Nephron progenitor cell (in vitro differentiated cells): ENCODE data around the gene IMP3.

Experiments
- DNase-seq: peaks from one replicate; pipeline ENCODE4 v3.0.0; 2021
- H3K27ac Mint-ChIP-seq: 2 replicates; pipeline ENCODE4 v1.8.0; 2021; ENCODE audit warnings: mild to moderate bottlenecking, moderate library complexity, mixed read lengths
- H3K27me3 Mint-ChIP-seq: 2 replicates; pipeline ENCODE4 v1.8.0; 2021; ENCODE audit warnings: mild to moderate bottlenecking, low read depth, mixed read lengths; ENCODE audit not compliant: poor library complexity
- H3K36me3 Mint-ChIP-seq: 2 replicates; pipeline ENCODE4 v1.8.0; 2021; ENCODE audit warnings: low read depth, mixed read lengths
- H3K4me1 Mint-ChIP-seq: 2 replicates; pipeline ENCODE4 v1.8.0; 2021; ENCODE audit warnings: mixed read lengths
- H3K4me3 Mint-ChIP-seq: 2 replicates; pipeline ENCODE4 v1.8.0; 2021; ENCODE audit warnings: mild to moderate bottlenecking, moderate library complexity, mixed read lengths
- H3K9me3 Mint-ChIP-seq: 2 replicates; pipeline ENCODE4 v1.8.0; 2021; ENCODE audit warnings: mild to moderate bottlenecking, moderate library complexity, mixed read lengths
- TF ChIP-seq, protein P1 (sequence below): fragments of 200-600 bp; sonication (generic); IDR thresholded peaks from 2 replicates; pipeline ENCODE4 v1.5.0; 2021; ENCODE audit warnings: antibody characterized with exemption

The IMP3 gene

GRCh38 chr15:75672646-75673425, 32.8 kb upstream of the IMP3 start:
- Mint-ChIP-seq H3K27me3 (peaks cover 3% of the 10 kb centered on the region), H3K36me3 (no peaks in the 10 kb centered on the region), H3K9me3 (no peaks in the 10 kb centered on the region), H3K27ac (peak overlapping the region; percentile 88), H3K4me3 (no peak overlapping the region), H3K4me1 (peaks cover 36% of the 10 kb centered on the region)
- TF ChIP-seq, protein P1, sequence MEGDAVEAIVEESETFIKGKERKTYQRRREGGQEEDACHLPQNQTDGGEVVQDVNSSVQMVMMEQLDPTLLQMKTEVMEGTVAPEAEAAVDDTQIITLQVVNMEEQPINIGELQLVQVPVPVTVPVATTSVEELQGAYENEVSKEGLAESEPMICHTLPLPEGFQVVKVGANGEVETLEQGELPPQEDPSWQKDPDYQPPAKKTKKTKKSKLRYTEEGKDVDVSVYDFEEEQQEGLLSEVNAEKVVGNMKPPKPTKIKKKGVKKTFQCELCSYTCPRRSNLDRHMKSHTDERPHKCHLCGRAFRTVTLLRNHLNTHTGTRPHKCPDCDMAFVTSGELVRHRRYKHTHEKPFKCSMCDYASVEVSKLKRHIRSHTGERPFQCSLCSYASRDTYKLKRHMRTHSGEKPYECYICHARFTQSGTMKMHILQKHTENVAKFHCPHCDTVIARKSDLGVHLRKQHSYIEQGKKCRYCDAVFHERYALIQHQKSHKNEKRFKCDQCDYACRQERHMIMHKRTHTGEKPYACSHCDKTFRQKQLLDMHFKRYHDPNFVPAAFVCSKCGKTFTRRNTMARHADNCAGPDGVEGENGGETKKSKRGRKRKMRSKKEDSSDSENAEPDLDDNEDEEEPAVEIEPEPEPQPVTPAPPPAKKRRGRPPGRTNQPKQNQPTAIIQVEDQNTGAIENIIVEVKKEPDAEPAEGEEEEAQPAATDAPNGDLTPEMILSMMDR: no peak
- DNase-seq: peak; percentile 24

- no peak for DNase-seq
- no peak overlapping the region for H3K27ac Mint-ChIP-seq
- no peaks in the 10 kb centered on the region for H3K9me3 Mint-ChIP-seq
- no peak overlapping the region for H3K4me3 Mint-ChIP-seq
- no peaks in the 10 kb centered on the region for H3K36me3 Mint-ChIP-seq
- H3K4me1 Mint-ChIP-seq: peaks cover 36% of the 10 kb centered on the region
- TF ChIP-seq, protein P1: no peak
- H3K27me3 Mint-ChIP-seq: peaks cover 3% of the 10 kb centered on the region
Observed at GRCh38 chr15:75671730-75672602, 31.9 kb upstream of the IMP3 start.

DNA sequence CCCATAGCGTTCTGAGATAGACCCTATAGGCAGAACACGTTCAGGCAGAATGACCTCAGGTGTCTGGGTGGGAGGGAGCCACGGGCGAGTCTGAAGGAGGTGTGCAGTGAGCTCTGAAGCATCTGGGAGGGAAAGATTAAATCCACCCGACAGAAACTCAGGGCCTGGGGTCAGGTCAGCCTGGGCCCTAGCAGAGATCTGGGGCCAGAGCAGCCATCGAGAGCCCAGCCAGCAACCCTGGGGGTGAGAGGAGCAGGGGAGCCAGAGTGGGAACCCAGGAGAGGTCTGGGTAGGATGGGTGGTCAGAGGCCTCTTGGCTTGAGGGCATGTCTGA, 29.8 kb upstream of the IMP3 start:
- Mint-ChIP-seq H3K27me3 (peaks cover 7% of the 10 kb centered on the region), H3K36me3 (peaks cover 5% of the 10 kb centered on the region), H3K4me1 (peaks cover 30% of the 10 kb centered on the region), H3K4me3 (no peak overlapping the region), H3K27ac (peak overlapping the region; percentile 44), H3K9me3 (no peaks in the 10 kb centered on the region)
- DNase-seq: no peak
- TF ChIP-seq, protein P1: no peak

DNA sequence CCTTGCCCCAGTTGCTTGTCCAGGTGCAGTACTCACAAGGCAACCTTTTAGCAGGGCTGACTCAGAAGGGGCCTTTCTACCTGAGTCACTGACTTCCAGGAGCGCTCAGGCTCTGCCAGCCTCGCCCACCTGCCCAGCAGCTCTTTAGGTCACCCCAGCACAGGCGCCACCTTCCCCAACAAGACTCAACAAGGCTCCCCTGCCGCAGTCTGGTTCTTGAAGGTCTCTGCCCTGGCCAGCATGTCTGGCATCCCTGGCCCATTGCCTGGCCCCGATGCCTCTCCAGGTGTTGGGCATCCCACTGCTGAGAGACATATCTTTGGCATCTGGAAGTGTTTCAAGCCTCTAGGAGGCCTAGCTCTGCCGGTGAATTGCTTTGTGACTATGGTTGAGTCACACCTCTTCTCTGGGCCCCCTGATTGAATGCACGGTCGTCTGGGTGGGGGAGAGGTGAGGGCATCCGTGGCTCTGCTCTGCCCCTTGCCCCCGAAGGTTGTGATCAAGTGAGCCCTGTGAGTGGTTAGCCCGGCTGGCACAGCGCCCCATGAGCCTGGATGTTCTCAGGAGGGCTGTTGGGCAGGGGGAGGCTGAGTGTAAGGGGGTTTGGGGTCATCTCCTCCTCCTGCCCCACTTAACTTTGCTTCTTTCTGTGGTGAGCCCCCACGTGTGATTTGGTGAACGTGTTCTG, 29.3 kb upstream of the IMP3 start:
- peak overlapping the region; percentile 51 for H3K27ac Mint-ChIP-seq
- peaks cover 10% of the 10 kb centered on the region for H3K27me3 Mint-ChIP-seq
- H3K4me1 Mint-ChIP-seq: peaks cover 29% of the 10 kb centered on the region
- TF ChIP-seq, protein P1: no peak
- peaks cover 5% of the 10 kb centered on the region for H3K36me3 Mint-ChIP-seq
- H3K4me3 Mint-ChIP-seq: no peak overlapping the region
- no peaks in the 10 kb centered on the region for H3K9me3 Mint-ChIP-seq
- no peak for DNase-seq

GRCh38 chr15:75666823-75667501, 26.9 kb upstream of the IMP3 start:
- no peak for DNase-seq
- H3K36me3 Mint-ChIP-seq: peaks cover 5% of the 10 kb centered on the region
- H3K4me3 Mint-ChIP-seq: no peak overlapping the region
- H3K27ac Mint-ChIP-seq: no peak overlapping the region
- H3K27me3 Mint-ChIP-seq: peaks cover 14% of the 10 kb centered on the region
- no peaks in the 10 kb centered on the region for H3K9me3 Mint-ChIP-seq
- H3K4me1 Mint-ChIP-seq: peaks cover 7% of the 10 kb centered on the region
- TF ChIP-seq, protein P1: no peak
